Measurements from ENCODE around the gene TYW5. TPM values are rescaled to one million over a fixed set of nuclear protein-coding genes. Genes with fewer than 3 reads are reported as not detected.

Gene TYW5
- total RNA-seq, 4 donors from 2014 or later = 6.3 to 12.2 (median 6.9) TPM

DNA sequence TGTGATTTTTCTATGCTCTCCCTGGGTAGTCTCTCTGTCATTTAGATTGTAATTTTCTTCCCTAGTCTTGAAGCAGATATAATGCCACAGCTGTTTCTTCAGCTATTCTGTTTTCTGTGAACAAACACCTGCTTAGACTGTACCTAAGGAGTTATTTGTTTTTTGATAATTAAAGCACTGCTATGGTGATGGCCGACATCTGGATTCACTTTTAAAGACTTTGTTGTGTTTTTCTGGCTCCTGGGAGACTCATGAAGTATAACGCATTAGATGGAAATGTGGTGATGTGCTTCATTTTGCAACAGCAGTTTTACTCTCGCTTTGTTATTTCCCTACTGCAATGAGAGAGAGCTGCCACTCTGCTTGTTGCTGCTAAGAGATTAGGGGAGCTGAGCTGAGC, 59.9 kb downstream of the TYW5 start:
- no peaks in the 10 kb centered on the region for H3K9me3 ChIP-seq
- no peaks in the 10 kb centered on the region for H3K4me1 ChIP-seq
- no peaks in the 10 kb centered on the region for H3K27me3 ChIP-seq
- no peak overlapping the region for H3K27ac ChIP-seq
- no peaks in the 10 kb centered on the region for H3K36me3 ChIP-seq
- 52 to 69% methylated on average over 3 of the region's 3 CpGs for WGBS, 2 donors
- no peak overlapping the region for H3K4me3 ChIP-seq
- DNase-seq (ENCODE audit: low spot score in 2 of 2) = no peak
- no peak for TF ChIP-seq POLR2A (IDR thresholded peaks at IDR 0.05)
- TF ChIP-seq CTCF (IDR thresholded peaks at IDR 0.05) = no peak
- no peak for TF ChIP-seq EP300 (IDR thresholded peaks at IDR 0.05)

DNA sequence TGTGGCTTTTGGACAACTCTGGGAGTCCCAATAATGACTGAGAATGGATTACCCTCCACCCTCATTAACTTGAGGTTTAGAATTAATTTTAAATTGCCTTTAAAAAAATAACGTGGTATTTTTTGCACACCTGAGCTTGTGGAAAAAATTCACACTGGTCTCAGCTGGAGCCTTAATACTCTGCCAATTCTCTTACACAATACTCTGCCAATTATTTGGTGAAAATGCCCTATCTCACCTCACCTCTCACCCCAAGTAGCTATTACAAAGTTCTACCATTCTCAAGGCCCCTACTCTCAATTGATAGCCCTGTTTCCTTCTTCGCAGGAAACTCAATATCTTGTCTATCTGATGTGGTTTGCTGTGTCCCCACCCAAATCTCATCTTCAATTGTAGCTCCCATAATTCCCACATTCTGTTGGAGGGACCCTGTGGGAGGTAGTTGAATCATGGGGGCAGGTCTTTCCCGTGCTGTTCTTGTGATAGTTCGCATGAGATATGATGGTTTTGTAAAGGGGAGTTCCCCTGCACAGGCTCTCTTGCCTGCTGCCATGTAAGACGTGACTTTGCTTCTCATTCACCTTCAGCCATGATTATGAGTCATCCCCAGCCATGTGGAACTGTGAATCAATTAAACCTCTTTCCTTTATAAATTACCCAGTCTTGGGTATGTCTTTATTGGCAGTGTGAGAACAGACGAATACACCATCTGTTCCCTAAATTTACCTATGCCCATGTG, 71.6 kb downstream of the TYW5 start:
- 85 to 90% methylated on average over 6 of the region's 6 CpGs for WGBS, 2 donors
- Histone ChIP-seq H3K36me3 (no peaks in the 10 kb centered on the region), H3K4me1 (no peaks in the 10 kb centered on the region), H3K27ac (no peak overlapping the region), H3K4me3 (no peak overlapping the region), H3K27me3 (no peaks in the 10 kb centered on the region), H3K9me3 (peaks cover 0 to 2% (median 0%) of the 10 kb centered on the region in 4 donors)
- DNase-seq (ENCODE audit: low spot score in 2 of 2) = no peak
- no peak for TF ChIP-seq CTCF (IDR thresholded peaks at IDR 0.05)
- no peak for TF ChIP-seq EP300 (IDR thresholded peaks at IDR 0.05)
- TF ChIP-seq POLR2A (IDR thresholded peaks at IDR 0.05) = no peak

DNA sequence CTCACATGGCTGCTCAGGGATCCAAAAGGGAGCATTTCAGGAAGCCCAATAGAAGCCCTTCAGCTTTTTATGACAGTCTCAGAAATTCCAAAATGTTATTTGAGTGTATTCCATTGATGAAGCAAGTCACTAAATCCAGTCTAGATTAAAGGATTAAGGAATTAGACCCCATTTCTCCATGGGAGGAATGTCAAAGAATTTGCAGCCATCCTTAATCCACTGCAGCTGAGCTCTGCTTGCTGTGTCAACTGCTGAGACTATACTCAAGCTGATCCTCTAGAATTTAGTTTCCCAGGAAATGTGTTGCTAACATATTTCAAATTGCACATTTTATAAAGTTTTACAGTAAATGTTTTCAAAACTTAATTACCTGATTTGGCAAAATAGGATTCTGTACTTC, 72.6 kb downstream of the TYW5 start:
- Histone ChIP-seq H3K36me3 (no peaks in the 10 kb centered on the region), H3K4me1 (no peaks in the 10 kb centered on the region), H3K27me3 (no peaks in the 10 kb centered on the region), H3K27ac (no peak overlapping the region), H3K9me3 (peaks cover 0 to 10% (median 0%) of the 10 kb centered on the region in 4 donors), H3K4me3 (no peak overlapping the region)
- TF ChIP-seq CTCF (IDR thresholded peaks at IDR 0.05) = no peak
- TF ChIP-seq EP300 (IDR thresholded peaks at IDR 0.05) = no peak
- TF ChIP-seq POLR2A (IDR thresholded peaks at IDR 0.05) = no peak
- no peak for DNase-seq (ENCODE audit: low spot score in 2 of 2)

Small RNAs within 50 kb of the gene (small RNA-seq; reads per million reads assigned to genes)
- not detected for gene RN7SL717P

Other genes starting within 250 kb of the TYW5 start
- gene FTCDNL1, start 104.3 kb downstream of the TYW5 start, total RNA-seq = 1 to 10 TPM; 1.8 to 9.0 (median 3.4) TPM
- 10 to 100 TPM in 1 of 4 donors, 1 to 10 TPM in 3; 6.1 to 14.3 (median 9.3) TPM for gene C2orf69, start 44.2 kb downstream of the TYW5 start, total RNA-seq
- gene MAIP1, start 91 bp upstream of the TYW5 start, total RNA-seq = 10 to 100 TPM in 2 of 4 donors, 1 to 10 TPM in 2; 9.0 to 16.3 (median 11.1) TPM

Measured in tibial nerve (tissue), 4 donors.